AG04449 (cell line): ENCODE results near the gene TRAPPC3.

ENCODE experiments used
- CTCF ChIA-PET: fragments of 350-600 bp; formaldehyde crosslinking; extraction: SDS; loops from one replicate; lab custom pipeline; 2021; ENCODE audit warnings: antibody characterized with exemption; lab: Yijun Ruan, JAX
- POLR2A ChIA-PET: fragments of 400-600, 350-600 bp; formaldehyde crosslinking; extraction: SDS; loops from one replicate; lab custom pipeline; 2020; ENCODE audit warnings: antibody characterized with exemption, inconsistent platforms; lab: Yijun Ruan, JAX
- DNase-seq: peaks from one replicate; pipeline ENCODE4 v3.0.0-alpha.2; 2010; ENCODE audit warnings: low read depth, low spot score
- H3K4me3 ChIP-seq: 2 replicates; pipeline ENCODE4 v1.5.1; 2011; ENCODE audit warnings: low read depth, mild to moderate bottlenecking, control low read depth, low read length
- TF ChIP-seq, protein P1 (sequence below): IDR thresholded peaks from one replicate; pipeline ENCODE4 v1.5.1; 2011; ENCODE audit warnings: mild to moderate bottlenecking, moderate library complexity, low read length, control low read depth, inconsistent platforms; ENCODE audit not compliant: insufficient read depth; ENCODE audit errors: missing control alignments

Gene TRAPPC3

DNA sequence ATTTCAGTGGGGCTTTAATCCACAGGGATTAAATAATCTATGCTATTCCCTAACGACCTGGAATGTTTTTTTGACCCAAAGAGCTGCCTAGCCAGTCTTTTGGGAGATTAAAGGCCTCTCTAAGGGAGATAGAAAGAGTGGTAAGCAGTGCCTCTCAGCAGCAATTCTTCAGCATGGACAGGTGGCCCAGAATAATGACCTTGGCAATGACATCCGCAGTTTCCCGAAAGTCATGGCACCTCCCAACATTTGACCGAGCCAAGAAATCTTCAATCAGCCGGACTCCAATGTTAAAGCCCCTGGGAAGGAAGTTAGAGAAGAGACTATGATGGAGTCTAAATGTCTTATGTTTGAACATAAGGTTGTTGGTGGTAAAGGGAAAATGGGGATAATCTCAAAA is 9.8 kb downstream of the TRAPPC3 start:
- DNase-seq, result no peak
- TF ChIP-seq, protein P1, sequence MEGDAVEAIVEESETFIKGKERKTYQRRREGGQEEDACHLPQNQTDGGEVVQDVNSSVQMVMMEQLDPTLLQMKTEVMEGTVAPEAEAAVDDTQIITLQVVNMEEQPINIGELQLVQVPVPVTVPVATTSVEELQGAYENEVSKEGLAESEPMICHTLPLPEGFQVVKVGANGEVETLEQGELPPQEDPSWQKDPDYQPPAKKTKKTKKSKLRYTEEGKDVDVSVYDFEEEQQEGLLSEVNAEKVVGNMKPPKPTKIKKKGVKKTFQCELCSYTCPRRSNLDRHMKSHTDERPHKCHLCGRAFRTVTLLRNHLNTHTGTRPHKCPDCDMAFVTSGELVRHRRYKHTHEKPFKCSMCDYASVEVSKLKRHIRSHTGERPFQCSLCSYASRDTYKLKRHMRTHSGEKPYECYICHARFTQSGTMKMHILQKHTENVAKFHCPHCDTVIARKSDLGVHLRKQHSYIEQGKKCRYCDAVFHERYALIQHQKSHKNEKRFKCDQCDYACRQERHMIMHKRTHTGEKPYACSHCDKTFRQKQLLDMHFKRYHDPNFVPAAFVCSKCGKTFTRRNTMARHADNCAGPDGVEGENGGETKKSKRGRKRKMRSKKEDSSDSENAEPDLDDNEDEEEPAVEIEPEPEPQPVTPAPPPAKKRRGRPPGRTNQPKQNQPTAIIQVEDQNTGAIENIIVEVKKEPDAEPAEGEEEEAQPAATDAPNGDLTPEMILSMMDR, result no peak
- CTCF ChIA-PET, result interaction anchor here (0.9 to 1.7 kb wide), 4 partner anchors 10 to 146 kb away, joined by 3 to 5 read pairs (median 4); no protein-coding TSS in a partner anchor
- POLR2A ChIA-PET, result no interaction called here
- H3K4me3 ChIP-seq, result no peak overlapping the region

DNA sequence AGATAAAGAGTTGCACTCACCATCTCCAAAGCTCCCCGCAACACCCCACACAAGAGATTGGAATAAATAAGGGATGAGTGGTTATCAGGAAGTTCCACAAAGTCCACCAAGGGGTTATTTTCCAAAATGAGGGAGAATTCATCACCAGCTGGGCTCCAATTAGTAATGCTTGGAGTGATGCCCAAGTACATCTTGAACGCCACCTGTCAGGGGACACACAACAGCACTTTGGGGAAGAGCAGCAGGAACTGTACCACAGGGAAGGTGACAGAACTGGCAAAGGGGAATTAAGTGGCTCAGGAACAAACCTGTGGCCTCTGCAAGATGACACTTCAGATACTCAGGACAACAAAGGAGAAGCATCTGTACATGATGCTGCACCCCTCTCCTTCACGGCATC is 11.5 kb downstream of the TRAPPC3 start:
- ChIA-PET CTCF (interaction anchor here (0.8 to 9.5 kb wide), 6 partner anchors 8 to 148 kb away, joined by 3 to 453 read pairs (median 5); partner anchors contain the start of gene TRAPPC3), POLR2A (interaction anchor here (0.6 kb wide), 1 partner anchor 19 kb away, joined by 3 read pairs; no protein-coding TSS in a partner anchor)
- no peak for DNase-seq
- H3K4me3 ChIP-seq, result no peak overlapping the region
- TF ChIP-seq, protein P1, result no peak

DNA sequence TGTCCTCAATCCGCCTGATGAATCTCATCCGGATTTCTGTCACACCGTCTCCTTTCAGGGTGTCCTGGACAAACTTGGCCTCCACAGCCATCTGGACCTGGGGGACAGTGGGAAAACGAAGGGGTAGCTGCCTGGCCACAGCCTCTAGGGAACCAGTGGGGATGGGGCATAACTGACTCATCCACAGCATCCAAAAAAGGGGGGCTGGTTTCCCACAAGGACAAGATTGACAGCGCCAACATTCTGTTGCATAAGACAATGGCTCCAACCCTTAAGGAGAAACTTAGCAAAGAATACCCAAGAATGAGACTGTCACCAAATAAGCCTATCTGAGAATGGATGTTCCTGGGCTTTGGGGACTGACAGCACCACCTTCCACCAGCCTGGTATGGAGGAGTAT is 12.1 kb downstream of the TRAPPC3 start:
- TF ChIP-seq, protein P1, result no peak
- ChIA-PET CTCF (interaction anchor here (1.2 to 10.3 kb wide), 5 partner anchors 9 to 52 kb away, joined by 5 to 453 read pairs (median 64); partner anchors contain the start of gene TRAPPC3), POLR2A (interaction anchor here (1.4 kb wide), 1 partner anchor 12 kb away, joined by 6 read pairs; the partner anchor contains the start of gene TRAPPC3)
- no peak for DNase-seq
- H3K4me3 ChIP-seq, result no peak overlapping the region

DNA sequence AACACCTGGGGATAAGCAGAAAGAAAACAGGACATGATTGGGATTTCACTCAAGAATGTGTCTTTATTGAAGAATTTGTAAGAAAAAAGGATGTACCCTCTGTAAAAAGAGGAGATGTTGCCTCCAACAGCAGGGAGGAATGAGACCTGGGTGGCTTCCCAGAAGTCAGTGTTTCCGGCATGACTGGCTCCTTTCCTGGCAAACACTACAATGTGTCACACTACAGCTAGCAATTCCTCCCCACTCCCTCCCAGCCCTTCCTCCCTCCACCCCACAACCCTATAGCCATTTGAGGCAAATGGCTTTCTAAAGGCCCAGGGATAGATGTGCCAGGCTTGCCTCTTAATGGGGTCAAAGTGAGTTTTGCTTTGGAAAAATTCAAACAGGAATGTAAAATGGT is 12.8 kb downstream of the TRAPPC3 start:
- no peak overlapping the region for H3K4me3 ChIP-seq
- POLR2A ChIA-PET, result interaction anchor here (1.4 kb wide), 1 partner anchor 13 kb away, joined by 6 read pairs; the partner anchor contains the start of gene TRAPPC3
- peak; percentile 65 for DNase-seq
- CTCF ChIA-PET, result interaction anchor here (1.1 to 10.3 kb wide), 7 partner anchors 9 to 149 kb away, joined by 5 to 453 read pairs (median 38); partner anchors contain the start of genes THRAP3 and TRAPPC3
- TF ChIP-seq, protein P1, result no peak

DNA sequence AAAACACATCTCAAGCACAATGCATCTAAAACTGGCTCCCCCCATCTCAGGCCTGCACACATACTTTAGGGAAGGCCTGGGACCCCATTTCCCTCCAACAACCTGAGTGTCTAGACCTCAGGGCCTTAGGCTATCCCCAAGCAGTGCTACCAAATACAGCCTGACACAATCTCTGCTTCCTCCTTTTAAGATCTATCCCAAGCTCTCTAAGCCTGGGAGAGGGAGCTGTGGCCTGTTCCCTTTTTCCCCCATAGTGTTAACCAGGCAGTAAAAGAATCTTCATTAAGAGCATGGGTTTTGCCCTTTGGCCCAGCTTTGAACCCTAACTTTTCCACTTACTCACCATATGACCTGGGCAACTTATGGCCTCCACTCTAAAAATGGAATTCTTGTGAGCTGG is 13.5 kb downstream of the TRAPPC3 start:
- no peak for DNase-seq
- POLR2A ChIA-PET, result interaction anchor here (2.3 kb wide), 1 partner anchor 13 kb away, joined by 10 read pairs; the partner anchor contains the start of gene TRAPPC3
- TF ChIP-seq, protein P1, result no peak
- no peak overlapping the region for H3K4me3 ChIP-seq
- CTCF ChIA-PET, result interaction anchor here (0.6 to 10.3 kb wide), 19 partner anchors 10 to 314 kb away, joined by 3 to 453 read pairs (median 5); partner anchors contain the start of genes ADPRS, OSCP1, THRAP3 and TRAPPC3

DNA sequence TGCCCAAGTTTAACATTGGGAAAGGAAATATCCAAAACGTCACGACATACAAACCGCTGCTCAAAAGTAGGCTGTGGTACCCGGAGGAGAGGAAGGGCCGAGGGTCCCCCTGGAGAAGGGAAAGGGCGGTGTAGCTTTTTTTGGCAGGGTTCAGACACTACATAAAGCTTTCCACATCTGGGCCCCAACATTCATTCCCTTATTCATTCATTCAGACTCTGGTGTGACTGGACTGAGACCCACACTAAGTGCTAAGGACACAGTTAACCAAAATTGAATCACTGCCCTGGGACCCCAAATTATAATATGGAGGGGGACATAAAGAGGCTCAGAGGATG is 14.0 kb downstream of the TRAPPC3 start:
- no peak overlapping the region for H3K4me3 ChIP-seq
- ChIA-PET POLR2A (interaction anchor here (1.0 to 2.3 kb wide), 2 partner anchors 14 to 20 kb away, joined by 4 to 10 read pairs; partner anchors contain the start of gene TRAPPC3), CTCF (interaction anchor here (0.6 to 10.3 kb wide), 31 partner anchors 7 to 314 kb away, joined by 3 to 453 read pairs (median 5); partner anchors contain the start of genes ADPRS, OSCP1, THRAP3 and TRAPPC3)
- no peak for DNase-seq
- TF ChIP-seq, protein P1, result no peak
